Effector CD4-positive, alpha-beta T cell (primary cell): ENCODE data around the gene RSPH9. TPM values are rescaled to one million over a fixed set of nuclear protein-coding genes. Genes with fewer than 3 reads are reported as not detected.

Experiments
- DNase-seq: peaks from one replicate; pipeline ENCODE4 v3.0.0-alpha.2; 2020
- total RNA-seq: gene quantifications from one replicate; lab custom pipeline; 2026; lab: John Stamatoyannopoulos, UW

The RSPH9 gene
- total RNA-seq = not detected

- peak; percentile 53 for DNase-seq
These were observed at the start of gene RSPH9 for GRCh38 chr6:43644940-43645612. Gene RSPH9 (plus strand): TSS chr6:43645036. CDS start chr6:43645099, 63 bp downstream.

- DNase-seq = no peak
These were observed 44.2 kb upstream of the RSPH9 start for GRCh38 chr6:43600595-43600994.

- DNase-seq = no peak
These were observed 40.7 kb upstream of the RSPH9 start for GRCh38 chr6:43604174-43604573.

- DNase-seq = no peak
These were observed 38.8 kb upstream of the RSPH9 start for GRCh38 chr6:43606019-43606418.

GRCh38 chr6:43608310-43608763 lies 36.5 kb upstream of the RSPH9 start:
- peak; percentile 43 for DNase-seq

- DNase-seq = no peak
These were observed 36.0 kb upstream of the RSPH9 start for GRCh38 chr6:43608807-43609206.

- DNase-seq = no peak
These were observed 35.4 kb upstream of the RSPH9 start for GRCh38 chr6:43609402-43609801.

GRCh38 chr6:43610431-43610830 lies 34.4 kb upstream of the RSPH9 start:
- no peak for DNase-seq

GRCh38 chr6:43613721-43614395 lies 31.0 kb upstream of the RSPH9 start:
- no peak for DNase-seq

GRCh38 chr6:43614396-43614730 lies 30.5 kb upstream of the RSPH9 start:
- DNase-seq = no peak

- DNase-seq = no peak
These were observed 27.9 kb upstream of the RSPH9 start for GRCh38 chr6:43616725-43617472.

GRCh38 chr6:43621078-43621835 lies 23.6 kb upstream of the RSPH9 start:
- DNase-seq = no peak

- no peak for DNase-seq
These were observed 23.0 kb upstream of the RSPH9 start for GRCh38 chr6:43621836-43622180.

GRCh38 chr6:43622541-43622940 lies 22.3 kb upstream of the RSPH9 start:
- no peak for DNase-seq

GRCh38 chr6:43623880-43624785 lies 20.7 kb upstream of the RSPH9 start:
- DNase-seq = no peak

GRCh38 chr6:43624786-43625288 lies 20.0 kb upstream of the RSPH9 start:
- DNase-seq = no peak

GRCh38 chr6:43625393-43625992 lies 19.3 kb upstream of the RSPH9 start:
- no peak for DNase-seq

- no peak for DNase-seq
These were observed 17.6 kb upstream of the RSPH9 start for GRCh38 chr6:43627008-43627825.

GRCh38 chr6:43628393-43629103 lies 16.3 kb upstream of the RSPH9 start:
- DNase-seq = peak; percentile 33

GRCh38 chr6:43629104-43629504 lies 15.7 kb upstream of the RSPH9 start, which contains the start of gene GTPBP2:
Gene GTPBP2 (minus strand): TSS chr6:43629264. CDS start chr6:43629162, 102 bp downstream.
- DNase-seq = peak; percentile 95
